ENCODE results near the gene ABCB8.

- TF ChIP-seq LEF1 (IDR thresholded peaks at IDR 0.05; ENCODE audit: borderline replicate concordance) (no peak), BHLHE40 (IDR thresholded peaks at IDR 0.05; ENCODE audit: borderline replicate concordance) (no peak), SP1 (IDR thresholded peaks at IDR 0.05) (no peak), FOXK2 (IDR thresholded peaks at IDR 0.05) (no peak), ZNF384 (IDR thresholded peaks at IDR 0.05) (no peak), FOXM1 (IDR thresholded peaks at IDR 0.05; ENCODE audit: borderline replicate concordance) (no peak), ARNT (IDR thresholded peaks at IDR 0.05) (no peak), TARDBP (IDR thresholded peaks at IDR 0.05) (no peak), FOXA1 (IDR thresholded peaks at IDR 0.05) (no peak)
Observed at GRCh38 chr7:151073990-151074389, 45.7 kb downstream of the ABCB8 start.
